Activated CD4-positive, alpha-beta T cell treated with anti-CD3 and anti-CD28 coated beads, Interleukin-2, Interleukin-4, amounts not matched to agents 100 ng/mL and 50 ng/mL, durations not matched to agents 16 hours and 8 hours (primary cell): ENCODE measurements around the gene MPI.
A peak's percentile ranks its signal among the peaks of the same experiment; 100 is the strongest.

Source experiments
- DNase-seq: peaks from one replicate; pipeline ENCODE4 v3.0.0-alpha.2; 2020; ENCODE audit warnings: low spot score

Gene MPI

DNA sequence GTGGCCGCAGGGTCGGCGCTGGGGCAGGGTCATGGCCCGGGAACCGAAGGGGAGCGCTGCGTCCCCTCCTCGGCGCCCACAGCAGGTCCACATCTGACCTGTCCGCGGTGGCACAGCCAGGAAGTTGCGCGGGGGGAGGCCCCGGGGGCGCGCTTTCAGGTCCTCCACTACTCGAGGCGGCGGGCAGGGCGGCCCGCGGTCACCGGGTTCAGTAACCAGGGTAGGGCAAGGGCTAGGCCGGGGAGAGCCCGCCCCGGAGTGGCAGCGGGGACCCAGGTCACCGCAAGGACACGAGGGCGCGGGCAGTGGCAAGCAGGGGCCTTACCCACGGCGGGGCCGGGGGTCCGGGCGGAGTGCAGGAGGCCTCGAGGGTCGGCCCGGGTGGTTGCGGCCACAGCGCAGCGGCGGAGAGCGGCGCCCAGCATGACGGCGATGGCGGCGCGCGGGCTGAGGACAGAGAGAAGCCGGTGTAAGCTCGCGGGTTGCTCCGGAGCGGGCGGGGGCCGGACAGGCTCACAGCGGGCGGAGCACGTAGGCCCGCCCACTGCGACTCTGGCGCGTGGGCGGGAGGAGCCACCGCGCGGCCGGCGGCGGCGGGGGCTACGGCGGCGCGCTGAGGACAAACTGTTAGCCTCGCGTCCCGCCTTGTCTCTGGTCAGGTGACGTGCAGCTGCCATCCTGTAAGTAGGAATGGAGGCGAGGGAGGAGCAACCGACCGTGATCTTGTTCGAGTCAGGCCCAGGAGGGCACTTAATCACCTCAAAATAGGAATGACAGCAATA is 47.9 kb downstream of the MPI start, which contains the start of gene COX5A:
TSS of gene COX5A (minus strand) at position 484 of the 782 bp plus-strand sequence. CDS start at position 425, 59 bp downstream.
- DNase-seq = peak; percentile 93

DNA sequence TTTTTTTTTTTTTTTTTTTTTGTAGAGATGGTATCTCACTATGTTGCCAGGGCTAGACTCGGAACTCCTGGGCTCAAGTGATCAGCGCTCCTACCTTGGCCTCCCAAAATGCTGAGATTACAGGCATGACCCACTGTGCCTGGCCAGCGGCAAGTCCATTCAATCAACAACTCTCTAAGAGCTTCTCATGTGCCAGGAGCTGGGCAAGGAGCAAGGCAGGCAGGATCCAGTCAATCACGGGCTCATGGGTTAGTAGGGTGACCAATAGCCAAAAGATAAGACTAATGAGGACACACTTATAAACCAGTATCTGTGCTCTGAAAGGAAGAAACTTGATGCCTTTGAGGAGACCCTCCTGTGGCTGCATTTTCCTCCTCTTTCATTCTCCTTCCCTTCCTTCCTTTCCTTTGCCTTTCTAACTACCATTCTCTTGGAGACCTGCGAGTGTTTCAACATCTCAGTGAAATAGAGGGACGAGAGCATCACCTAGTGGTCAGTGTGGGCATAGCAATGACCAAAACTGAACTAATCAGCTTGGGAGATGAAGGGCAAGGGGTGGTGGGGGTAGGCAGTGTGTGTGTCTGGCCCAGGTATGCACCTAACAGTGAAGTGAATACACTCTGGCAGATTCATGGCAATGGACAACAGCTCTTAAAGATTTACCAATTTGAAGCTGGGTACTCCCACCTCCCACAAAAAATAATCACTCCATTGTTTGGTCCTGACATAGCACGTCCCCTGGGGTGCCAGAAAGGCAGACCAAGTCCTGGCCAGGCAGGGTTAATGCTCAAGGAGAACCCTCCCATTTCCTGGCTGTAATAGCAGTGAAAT is 60.5 kb downstream of the MPI start:
- DNase-seq = peak; percentile 86

DNA sequence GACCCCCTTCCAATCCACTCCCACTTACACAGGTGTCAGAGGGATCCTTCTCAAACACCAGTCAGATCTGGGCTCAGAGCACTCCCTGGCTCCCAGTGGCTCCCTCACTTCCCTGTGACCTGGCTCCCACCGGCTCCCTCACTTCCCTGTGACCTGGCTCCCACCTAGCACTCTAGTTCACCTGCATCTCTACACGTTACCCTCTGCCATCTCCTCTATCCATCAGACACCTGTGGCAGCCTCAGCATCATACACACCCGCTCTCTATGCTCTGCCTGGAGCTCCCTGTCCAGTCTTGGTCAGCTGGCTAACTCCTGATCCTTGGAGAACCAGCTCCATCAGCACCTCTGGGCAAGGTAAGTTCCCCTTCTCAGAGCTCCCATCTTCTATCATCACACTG is 61.2 kb downstream of the MPI start:
- DNase-seq = no peak
